Peyer's patch (tissue), 4 donors: Measurements from ENCODE around the gene XIRP2.

Experiments used
- CTCF ChIP-seq, 6 experiments: fragments of 450-650 bp in 4 of 6; fragments of 200-600 bp in 2 of 6; sonication (generic) in 1 of 6; IDR thresholded peaks; one replicate each; pipeline ENCODE4 v1.5.1; 2017 to 2019; ENCODE audit warnings: antibody characterized with exemption in 6 of 6, mild to moderate bottlenecking in 3 of 6, moderate library complexity in 1 of 6
- POLR2A ChIP-seq, 2 donors: fragments of 450-650 bp; IDR thresholded peaks; one replicate each; pipeline ENCODE4 v1.5.1; 2017; ENCODE audit warnings: antibody characterized with exemption in 2 of 2, mild to moderate bottlenecking in 2 of 2, moderate library complexity in 2 of 2

GRCh38 chr2:167028503-167028902 is 140.2 kb downstream of the XIRP2 start:
- TF ChIP-seq CTCF (IDR thresholded peaks at IDR 0.05) (no peak), POLR2A (IDR thresholded peaks at IDR 0.05) (no peak)
